HEK293 (cell line): ENCODE results near the gene FXYD6.
A peak's percentile ranks its signal among the peaks of the same experiment; 100 is the strongest.

Source experiments
- CTCF ChIA-PET: fragments of 350-600 bp; formaldehyde crosslinking; extraction: SDS; loops from one replicate; lab custom pipeline; 2021; ENCODE audit warnings: antibody characterized with exemption; lab: Yijun Ruan, JAX
- POLR2A ChIA-PET: fragments of 300-600 bp; formaldehyde crosslinking; extraction: SDS; loops from one replicate; lab custom pipeline; 2020; ENCODE audit warnings: antibody characterized with exemption, inconsistent platforms; lab: Yijun Ruan, JAX
- H3K27ac ChIP-seq: fragments of 200-500 bp; sonication (Bioruptor generic); 2 replicates; pipeline ENCODE4 v1.5.1; 2014; ENCODE audit warnings: low read depth, low read length, control low read depth, inconsistent platforms; ENCODE audit errors: extremely low read depth
- H3K36me3 ChIP-seq, 2 experiments: fragments of 200-500 bp in 1 of 2; sonication (Bioruptor generic) in 1 of 2; 1 replicate in 1 of 2; 2 replicates in 1 of 2; pipeline ENCODE4 v1.5.1; 2014 to 2017; ENCODE audit warnings: inconsistent platforms in 2 of 2, low read length in 2 of 2; ENCODE audit not compliant: control insufficient read depth in 2 of 2, insufficient read depth in 1 of 2
- H3K4me1 ChIP-seq: fragments of 200-500 bp; sonication (Bioruptor generic); 2 replicates; pipeline ENCODE4 v1.5.1; 2014; ENCODE audit warnings: mild to moderate bottlenecking, low read length, inconsistent platforms; ENCODE audit not compliant: control insufficient read depth, insufficient read depth
- H3K4me3 ChIP-seq: 2 replicates; pipeline ENCODE4 v1.5.1; 2011; ENCODE audit warnings: low read depth, mild to moderate bottlenecking, control low read depth, low read length, moderate library complexity
- H3K9me3 ChIP-seq: fragments of 200-500 bp; sonication (Bioruptor generic); 2 replicates; pipeline ENCODE4 v1.5.1; 2014; ENCODE audit warnings: low read depth, low read length, inconsistent platforms; ENCODE audit not compliant: control insufficient read depth, insufficient read depth
- BCL11A ChIP-seq: fragments of 450-650 bp; formaldehyde crosslinking; IDR thresholded peaks from 2 replicates; pipeline ENCODE4 v1.5.1; 2016; ENCODE audit warnings: low read depth, missing biosample characterization, missing genetic modification characterization
- KLF9 ChIP-seq: fragments of 450-650 bp; formaldehyde crosslinking; IDR thresholded peaks from 2 replicates; pipeline ENCODE4 v1.5.1; 2016; ENCODE audit warnings: missing biosample characterization, missing genetic modification characterization, low read depth
- OSR2 ChIP-seq: fragments of 450-650 bp; formaldehyde crosslinking; IDR thresholded peaks from 2 replicates; pipeline ENCODE4 v1.5.1; 2016; ENCODE audit warnings: missing biosample characterization, missing genetic modification characterization
- SP2 ChIP-seq: fragments of 450-650 bp; formaldehyde crosslinking; IDR thresholded peaks from 2 replicates; pipeline ENCODE4 v1.5.1; 2016; ENCODE audit warnings: missing biosample characterization, missing genetic modification characterization
- WT1 ChIP-seq: fragments of 450-650 bp; formaldehyde crosslinking; IDR thresholded peaks from 2 replicates; pipeline ENCODE4 v1.5.1; 2016; ENCODE audit warnings: missing biosample characterization, missing genetic modification characterization
- ZBTB17 ChIP-seq: fragments of 450-650 bp; formaldehyde crosslinking; IDR thresholded peaks from 2 replicates; pipeline ENCODE4 v1.5.1; 2016; ENCODE audit warnings: missing biosample characterization, missing genetic modification characterization
- ZFHX2 ChIP-seq: fragments of 450-650 bp; formaldehyde crosslinking; conservative IDR thresholded peaks from 2 replicates; pipeline ENCODE4 v1.5.1; 2016; ENCODE audit warnings: missing biosample characterization, missing genetic modification characterization
- ZFP3 ChIP-seq: fragments of 450-650 bp; formaldehyde crosslinking; IDR thresholded peaks from 2 replicates; pipeline ENCODE4 v1.5.1; 2016; ENCODE audit warnings: low read depth, missing biosample characterization, missing genetic modification characterization
- ZIC2 ChIP-seq: fragments of 450-650 bp; formaldehyde crosslinking; IDR thresholded peaks from 2 replicates; pipeline ENCODE4 v1.5.1; 2016; ENCODE audit warnings: missing biosample characterization, missing genetic modification characterization
- ZNF148 ChIP-seq: fragments of 450-650 bp; formaldehyde crosslinking; IDR thresholded peaks from 2 replicates; pipeline ENCODE4 v1.5.0; 2017; ENCODE audit warnings: missing biosample characterization, missing genetic modification characterization, borderline replicate concordance
- ZNF184 ChIP-seq: fragments of 450-650 bp; IDR thresholded peaks from 2 replicates; pipeline ENCODE4 v1.5.1; 2018; ENCODE audit warnings: missing biosample characterization, mild to moderate bottlenecking, missing genetic modification characterization
- ZNF302 ChIP-seq: fragments of 450-650 bp; formaldehyde crosslinking; IDR thresholded peaks from 2 replicates; pipeline ENCODE4 v1.5.1; 2016; ENCODE audit warnings: missing biosample characterization, missing genetic modification characterization, low read depth
- ZNF473 ChIP-seq: fragments of 450-650 bp; formaldehyde crosslinking; IDR thresholded peaks from 2 replicates; pipeline ENCODE4 v1.5.1; 2017; ENCODE audit warnings: missing biosample characterization, missing genetic modification characterization
- ZNF510 ChIP-seq: fragments of 450-650 bp; formaldehyde crosslinking; IDR thresholded peaks from 2 replicates; pipeline ENCODE4 v1.5.1; 2018; ENCODE audit warnings: mild to moderate bottlenecking, missing genetic modification characterization, missing biosample characterization; ENCODE audit not compliant: insufficient replicate concordance
- ZNF596 ChIP-seq: fragments of 450-650 bp; IDR thresholded peaks from 2 replicates; pipeline ENCODE4 v1.5.0; 2018; ENCODE audit warnings: missing biosample characterization, mild to moderate bottlenecking, missing genetic modification characterization, moderate library complexity
- ZNF623 ChIP-seq: fragments of 450-650 bp; formaldehyde crosslinking; IDR thresholded peaks from 2 replicates; pipeline ENCODE4 v1.5.1; 2016; ENCODE audit warnings: missing biosample characterization, missing genetic modification characterization
- ZNF654 ChIP-seq: fragments of 450-650 bp; formaldehyde crosslinking; IDR thresholded peaks from 2 replicates; pipeline ENCODE4 v1.5.1; 2016; ENCODE audit warnings: low read depth, missing biosample characterization, missing genetic modification characterization
- ZNF658 ChIP-seq: fragments of 450-650 bp; formaldehyde crosslinking; IDR thresholded peaks from 2 replicates; pipeline ENCODE4; 2016; ENCODE audit warnings: missing biosample characterization, missing genetic modification characterization
- ZNF747 ChIP-seq: fragments of 450-650 bp; formaldehyde crosslinking; IDR thresholded peaks from 2 replicates; pipeline ENCODE4 v1.5.1; 2016; ENCODE audit warnings: missing biosample characterization, missing genetic modification characterization
- ZNF777 ChIP-seq: fragments of 450-650 bp; formaldehyde crosslinking; IDR thresholded peaks from 2 replicates; pipeline ENCODE4 v1.5.1; 2017; ENCODE audit warnings: missing biosample characterization, missing genetic modification characterization, borderline replicate concordance
- TF ChIP-seq, protein P1 (sequence below): fragments of 450-650 bp; formaldehyde crosslinking; conservative IDR thresholded peaks from 2 replicates; pipeline ENCODE4 v1.5.1; 2016; ENCODE audit warnings: low read depth, missing biosample characterization, missing genetic modification characterization

The FXYD6 gene

DNA sequence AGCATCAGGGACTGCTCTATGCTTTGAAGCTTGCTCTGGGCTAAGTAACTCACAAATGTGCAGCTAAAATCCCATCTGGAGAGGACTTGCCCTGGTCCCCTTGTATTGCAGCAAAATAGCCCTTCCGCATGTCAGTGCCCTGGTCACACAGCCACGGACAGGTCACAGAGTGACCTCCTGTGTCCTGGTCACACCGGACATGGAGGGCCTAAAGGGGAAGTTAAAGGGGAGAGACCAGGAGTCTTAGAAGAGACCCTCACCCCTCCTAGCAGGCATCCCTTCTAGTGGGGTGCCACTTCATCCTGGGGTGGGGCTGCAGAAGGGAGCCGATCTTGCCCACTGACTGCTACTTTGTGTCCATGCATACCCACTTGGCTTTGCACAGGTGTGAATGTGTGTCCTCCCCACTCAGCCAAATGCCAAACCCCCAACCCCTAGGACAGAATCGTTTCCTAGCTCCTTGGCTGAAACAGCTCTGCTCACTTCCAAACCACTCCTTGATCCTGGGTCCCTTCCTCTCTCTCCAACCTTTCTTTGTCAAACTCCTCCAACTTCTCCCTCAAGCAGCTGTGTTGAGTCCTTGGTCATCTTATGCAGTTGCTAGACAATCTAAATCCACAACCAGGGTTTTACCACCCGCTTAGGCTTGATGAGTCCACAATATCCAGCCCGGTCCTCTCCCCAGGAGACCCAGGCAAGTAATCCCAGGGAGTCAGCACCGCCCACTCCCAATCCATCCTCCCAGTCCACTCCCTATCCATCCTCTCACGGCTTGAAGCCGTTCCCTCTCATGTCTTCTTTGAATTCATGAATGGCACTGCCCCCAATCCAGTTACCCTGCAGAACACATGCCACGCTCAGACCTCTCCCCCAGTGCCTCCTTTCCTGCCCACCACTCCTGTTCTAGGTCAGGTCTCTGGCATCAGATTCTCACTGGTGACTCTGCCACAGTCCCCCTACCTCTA, 3.3 kb upstream of the FXYD6 start:
- Histone ChIP-seq H3K36me3 (no peaks in the 10 kb centered on the region), H3K4me1 (no peaks in the 10 kb centered on the region), H3K9me3 (no peaks in the 10 kb centered on the region), H3K27ac (no peak overlapping the region), H3K4me3 (no peak overlapping the region)
- CTCF ChIA-PET: interaction anchor here (1.0 kb wide), 1 partner anchor 115 kb away, joined by 3 read pairs; no protein-coding TSS in a partner anchor
- POLR2A ChIA-PET: no interaction called here
- peak; percentile 20; the same call in 1 of the 2 replicates for TF ChIP-seq ZBTB17 (tag by site-specific recombination)
- peak; percentile 25 for TF ChIP-seq ZFHX2
- TF ChIP-seq BCL11A: no peak
- peak; percentile 86 for TF ChIP-seq WT1 (tag by site-specific recombination)
- peak; percentile 49 for TF ChIP-seq ZIC2 (tag by site-specific recombination)
- no peak for TF ChIP-seq KLF9 (tag by site-specific recombination)

DNA sequence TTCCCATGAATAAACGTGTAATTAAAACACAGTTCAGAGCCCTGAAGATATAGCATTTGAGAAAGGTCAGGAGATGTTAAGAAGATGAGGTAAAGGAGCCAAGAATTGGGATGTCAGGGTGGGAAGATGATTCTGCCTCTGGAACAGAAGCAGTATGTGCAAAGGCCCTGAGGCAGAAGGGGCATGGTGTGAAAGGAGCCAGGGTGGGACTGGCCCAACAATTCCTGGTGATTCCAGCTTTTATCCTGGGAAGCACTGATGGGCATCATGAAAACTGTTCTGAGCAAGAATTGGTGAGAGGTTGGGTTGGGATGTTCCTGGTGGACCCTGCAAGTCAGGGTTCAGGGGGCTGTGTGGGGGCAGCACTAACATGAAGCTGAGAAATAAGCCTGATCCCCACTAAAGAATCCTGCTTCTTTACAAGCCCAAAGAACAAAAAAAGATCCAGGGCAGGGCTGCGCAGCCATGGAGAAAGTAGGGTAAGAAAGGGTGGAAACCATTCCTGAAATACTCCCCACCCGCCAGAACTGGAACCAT, 2.5 kb upstream of the FXYD6 start:
- Histone ChIP-seq H3K36me3 (no peaks in the 10 kb centered on the region), H3K4me3 (no peak overlapping the region), H3K27ac (no peak overlapping the region), H3K9me3 (no peaks in the 10 kb centered on the region), H3K4me1 (no peaks in the 10 kb centered on the region)
- CTCF ChIA-PET: interaction anchor here (1.0 to 2.0 kb wide), 2 partner anchors 68 to 114 kb away, joined by 3 to 11 read pairs; no protein-coding TSS in a partner anchor
- TF ChIP-seq ZNF623: peak; percentile 92
- no peak for TF ChIP-seq ZNF302 (tag by site-specific recombination)
- POLR2A ChIA-PET: no interaction called here

DNA sequence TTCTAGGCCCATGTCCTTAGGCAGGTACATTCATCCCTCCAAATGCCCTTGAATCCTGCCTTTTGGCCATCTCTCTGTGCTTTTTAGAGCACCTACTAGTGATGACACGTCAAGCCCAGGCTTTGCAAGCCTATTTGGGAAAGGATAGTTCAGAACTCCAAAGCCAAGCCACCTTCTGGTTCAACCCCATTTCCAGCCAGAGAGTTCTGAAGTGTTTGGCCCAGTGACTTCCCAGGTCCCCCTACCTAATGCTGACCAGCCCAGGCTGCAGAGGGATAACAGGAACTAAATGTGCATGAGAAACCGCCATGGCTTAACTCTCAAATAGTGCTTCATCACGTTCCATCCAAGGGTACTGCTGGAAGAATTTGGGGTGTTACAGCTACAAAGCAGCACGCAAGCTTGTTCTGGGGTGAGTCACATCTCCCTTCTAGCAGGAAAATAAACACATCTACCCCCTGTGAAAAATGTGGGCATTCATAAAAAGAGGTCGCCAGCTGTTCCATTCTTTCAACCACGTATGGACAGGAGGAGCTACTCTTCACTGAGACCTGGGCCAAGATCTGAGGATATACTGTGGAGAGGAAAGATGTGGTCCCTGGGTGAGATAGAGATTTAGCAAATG, 2.0 kb upstream of the FXYD6 start:
- ChIA-PET CTCF (interaction anchor here (2.0 kb wide), 1 partner anchor 68 kb away, joined by 11 read pairs; no protein-coding TSS in a partner anchor), POLR2A (interaction anchor here (0.9 kb wide), 1 partner anchor 29 kb away, joined by 4 read pairs; no protein-coding TSS in a partner anchor)
- Histone ChIP-seq H3K4me1 (no peaks in the 10 kb centered on the region), H3K4me3 (no peak overlapping the region), H3K36me3 (no peaks in the 10 kb centered on the region), H3K27ac (no peak overlapping the region), H3K9me3 (no peaks in the 10 kb centered on the region)
- no peak for TF ChIP-seq ZNF148
- TF ChIP-seq ZNF654 (tag by site-specific recombination): no peak
- TF ChIP-seq ZFP3 (tag by site-specific recombination): no peak
- no peak for TF ChIP-seq SP2 (tag by site-specific recombination)
- TF ChIP-seq ZNF596 (tag by site-specific recombination): no peak
- TF ChIP-seq ZNF747 (tag by site-specific recombination): no peak
- no peak for TF ChIP-seq ZNF473
- no peak for TF ChIP-seq OSR2 (tag by site-specific recombination)
- no peak for TF ChIP-seq ZNF184 (tag by site-specific recombination)
- TF ChIP-seq, protein P1, sequence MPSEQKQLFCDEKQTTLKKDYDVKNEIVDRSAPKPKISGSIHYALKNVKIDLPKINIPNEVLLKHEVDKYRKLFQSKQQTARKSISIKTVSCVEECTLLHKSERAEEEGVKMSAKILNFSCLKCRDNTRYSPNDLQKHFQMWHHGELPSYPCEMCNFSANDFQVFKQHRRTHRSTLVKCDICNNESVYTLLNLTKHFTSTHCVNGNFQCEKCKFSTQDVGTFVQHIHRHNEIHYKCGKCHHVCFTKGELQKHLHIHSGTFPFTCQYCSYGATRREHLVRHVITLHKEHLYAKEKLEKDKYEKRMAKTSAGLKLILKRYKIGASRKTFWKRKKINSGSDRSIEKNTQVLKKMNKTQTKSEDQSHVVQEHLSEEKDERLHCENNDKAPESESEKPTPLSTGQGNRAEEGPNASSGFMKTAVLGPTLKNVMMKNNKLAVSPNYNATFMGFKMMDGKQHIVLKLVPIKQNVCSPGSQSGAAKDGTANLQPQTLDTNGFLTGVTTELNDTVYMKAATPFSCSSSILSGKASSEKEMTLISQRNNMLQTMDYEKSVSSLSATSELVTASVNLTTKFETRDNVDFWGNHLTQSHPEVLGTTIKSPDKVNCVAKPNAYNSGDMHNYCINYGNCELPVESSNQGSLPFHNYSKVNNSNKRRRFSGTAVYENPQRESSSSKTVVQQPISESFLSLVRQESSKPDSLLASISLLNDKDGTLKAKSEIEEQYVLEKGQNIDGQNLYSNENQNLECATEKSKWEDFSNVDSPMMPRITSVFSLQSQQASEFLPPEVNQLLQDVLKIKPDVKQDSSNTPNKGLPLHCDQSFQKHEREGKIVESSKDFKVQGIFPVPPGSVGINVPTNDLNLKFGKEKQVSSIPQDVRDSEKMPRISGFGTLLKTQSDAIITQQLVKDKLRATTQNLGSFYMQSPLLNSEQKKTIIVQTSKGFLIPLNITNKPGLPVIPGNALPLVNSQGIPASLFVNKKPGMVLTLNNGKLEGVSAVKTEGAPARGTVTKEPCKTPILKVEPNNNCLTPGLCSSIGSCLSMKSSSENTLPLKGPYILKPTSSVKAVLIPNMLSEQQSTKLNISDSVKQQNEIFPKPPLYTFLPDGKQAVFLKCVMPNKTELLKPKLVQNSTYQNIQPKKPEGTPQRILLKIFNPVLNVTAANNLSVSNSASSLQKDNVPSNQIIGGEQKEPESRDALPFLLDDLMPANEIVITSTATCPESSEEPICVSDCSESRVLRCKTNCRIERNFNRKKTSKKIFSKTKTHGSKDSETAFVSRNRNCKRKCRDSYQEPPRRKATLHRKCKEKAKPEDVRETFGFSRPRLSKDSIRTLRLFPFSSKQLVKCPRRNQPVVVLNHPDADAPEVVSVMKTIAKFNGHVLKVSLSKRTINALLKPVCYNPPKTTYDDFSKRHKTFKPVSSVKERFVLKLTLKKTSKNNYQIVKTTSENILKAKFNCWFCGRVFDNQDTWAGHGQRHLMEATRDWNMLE (tag by site-specific recombination): no peak
- TF ChIP-seq ZNF510 (tag by site-specific recombination): no peak
- no peak for TF ChIP-seq ZNF777
- TF ChIP-seq ZNF658: no peak
